CD4-positive, alpha-beta T cell treated with Interferon gamma for 1 hour (primary cell): ENCODE results near the gene RNU5B-1.

Experiments used
- DNase-seq: peaks from one replicate; pipeline ENCODE4 v3.0.0-alpha.2; 2020

RNU5B-1 gene

GRCh38 chr15:65289261-65289854 lies 15.1 kb upstream of the RNU5B-1 start:
- no peak for DNase-seq

DNA sequence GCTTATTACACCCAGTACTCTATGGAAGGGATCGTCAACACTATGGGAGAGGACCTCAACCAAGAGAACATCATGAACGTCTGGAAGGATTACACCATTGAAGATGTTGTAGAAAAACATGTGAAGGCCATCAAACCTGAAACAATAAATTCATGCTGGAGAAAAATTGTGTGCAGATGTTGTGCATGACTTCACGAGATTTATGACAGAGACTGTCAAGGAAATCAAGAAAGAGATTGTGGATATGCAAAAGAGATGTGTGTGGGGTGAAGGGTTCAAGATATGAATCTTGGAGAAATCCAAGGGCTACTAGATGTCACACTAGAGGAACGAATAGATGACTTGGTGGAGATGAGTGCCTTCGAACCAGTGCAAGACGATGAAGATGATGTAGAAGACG lies 14.2 kb upstream of the RNU5B-1 start:
- no peak for DNase-seq

DNA sequence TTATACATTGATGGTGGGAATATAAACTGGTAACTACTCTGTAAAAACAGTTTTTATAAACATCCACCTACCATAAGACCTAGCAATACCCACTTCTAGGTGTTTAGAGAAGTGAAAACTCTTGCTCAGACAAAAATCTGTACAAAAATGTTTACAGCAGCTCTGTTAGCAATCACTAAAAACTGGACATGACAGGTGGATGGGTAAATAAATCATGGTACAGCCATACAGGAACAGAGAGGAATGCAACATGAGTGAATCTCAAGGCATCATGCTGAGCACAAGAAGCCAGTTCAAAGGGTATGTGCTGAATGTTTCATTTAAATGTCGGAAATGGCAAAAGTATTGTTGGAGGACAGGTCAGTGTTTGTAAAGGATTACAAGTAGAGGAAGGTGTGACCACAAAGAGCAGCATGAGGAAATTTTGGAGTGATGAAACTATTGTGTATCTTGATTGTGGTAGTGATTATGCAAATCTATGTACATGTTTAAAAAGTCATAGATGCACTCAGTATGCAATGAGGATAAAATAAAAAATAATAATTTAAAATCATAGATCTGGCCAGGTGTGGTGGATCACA lies 11.4 kb upstream of the RNU5B-1 start:
- DNase-seq = no peak

DNA sequence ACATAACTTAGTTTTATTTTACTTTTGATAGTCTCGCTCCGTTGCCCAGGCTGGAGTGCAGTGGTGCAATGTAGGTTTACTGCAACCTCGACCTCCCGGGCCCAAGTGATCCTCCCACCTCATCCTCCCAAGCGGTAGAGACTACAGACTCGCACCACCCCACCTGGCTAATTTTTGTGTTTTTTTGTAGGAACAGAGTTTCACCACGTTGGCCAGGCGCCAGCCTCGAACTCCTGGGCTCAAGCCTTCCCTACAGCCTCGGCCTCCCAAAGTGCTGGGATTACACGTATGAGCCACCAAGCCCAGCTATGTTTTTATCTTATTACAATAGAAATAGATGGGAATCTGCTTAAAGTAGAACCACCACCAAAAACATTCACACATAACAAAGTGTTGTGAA lies 5.7 kb upstream of the RNU5B-1 start:
- no peak for DNase-seq

DNA sequence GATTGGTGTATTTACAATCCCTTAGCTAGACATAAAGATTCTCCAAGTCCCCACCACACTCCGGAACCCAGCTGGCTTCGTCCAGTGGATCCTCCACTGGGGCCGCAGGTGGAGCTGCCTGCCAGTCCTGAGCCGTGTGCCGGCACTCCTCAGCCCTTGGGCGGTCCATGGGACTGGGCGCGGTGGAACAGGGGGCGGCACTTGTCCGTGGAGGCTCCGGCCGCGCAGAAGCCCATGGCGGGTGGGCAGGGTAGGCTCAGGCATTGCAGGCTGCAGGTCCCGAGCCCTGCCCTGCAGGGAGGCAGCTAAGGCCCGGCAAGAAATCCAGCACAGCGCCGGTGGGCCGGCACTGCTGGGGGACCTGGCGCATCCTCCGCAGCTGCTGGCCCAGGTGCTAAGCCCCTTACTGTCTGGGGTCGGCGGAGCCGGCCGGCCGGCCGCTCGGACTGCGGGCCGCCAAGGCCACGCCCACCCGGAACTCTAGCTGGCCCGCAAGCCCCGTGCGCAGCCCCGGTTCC lies 3.5 kb upstream of the RNU5B-1 start:
- no peak for DNase-seq

DNA sequence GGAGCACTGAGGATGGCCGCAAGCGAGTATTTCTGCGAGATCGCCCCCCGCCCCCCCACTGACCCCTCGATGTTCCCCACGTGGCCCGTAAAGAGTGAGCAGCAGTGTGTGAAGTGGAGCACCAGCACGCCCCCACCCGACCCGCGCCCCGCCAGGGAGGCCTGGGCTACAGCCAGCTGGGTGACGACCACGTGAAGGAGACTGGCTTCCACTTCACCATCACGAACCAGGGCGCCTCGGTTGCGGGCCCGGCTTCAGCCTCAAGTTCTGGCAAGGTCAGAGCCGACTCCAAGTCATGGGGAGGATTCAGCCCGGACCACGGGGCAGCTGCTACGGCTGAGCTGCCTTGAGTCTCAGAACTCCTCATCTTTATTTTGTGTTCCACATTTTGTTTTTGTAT lies 2.4 kb upstream of the RNU5B-1 start:
- no peak for DNase-seq

- DNase-seq = no peak
These were observed 643 bp upstream of the RNU5B-1 start for GRCh38 chr15:65303687-65304380.

GRCh38 chr15:65305150-65305758 lies 777 bp downstream of the RNU5B-1 start:
- no peak for DNase-seq

- no peak for DNase-seq
These were observed 1.3 kb downstream of the RNU5B-1 start for GRCh38 chr15:65305776-65306175.

DNA sequence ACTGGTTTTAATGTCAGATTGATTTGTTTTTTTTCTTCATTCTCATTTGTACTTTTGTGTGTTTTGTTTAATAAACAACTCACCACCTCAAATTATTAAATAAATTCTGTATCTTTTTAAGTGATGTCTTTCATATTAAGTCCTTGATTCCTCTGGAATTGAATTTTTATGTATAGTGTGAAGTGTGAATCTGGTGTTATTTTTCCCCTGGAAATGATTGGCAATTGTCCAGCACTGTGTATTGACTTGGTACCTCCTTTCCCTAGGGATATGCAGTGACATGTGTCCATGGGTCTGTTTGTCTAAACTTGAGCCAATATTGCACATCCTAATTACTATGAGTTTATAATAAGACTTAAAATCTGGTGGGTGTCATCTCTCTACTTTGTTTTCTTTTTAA lies 2.1 kb downstream of the RNU5B-1 start:
- no peak for DNase-seq

- DNase-seq = no peak
These were observed 3.5 kb downstream of the RNU5B-1 start for GRCh38 chr15:65307978-65308377.

- DNase-seq = no peak
These were observed 5.5 kb downstream of the RNU5B-1 start for GRCh38 chr15:65309882-65310418.

DNA sequence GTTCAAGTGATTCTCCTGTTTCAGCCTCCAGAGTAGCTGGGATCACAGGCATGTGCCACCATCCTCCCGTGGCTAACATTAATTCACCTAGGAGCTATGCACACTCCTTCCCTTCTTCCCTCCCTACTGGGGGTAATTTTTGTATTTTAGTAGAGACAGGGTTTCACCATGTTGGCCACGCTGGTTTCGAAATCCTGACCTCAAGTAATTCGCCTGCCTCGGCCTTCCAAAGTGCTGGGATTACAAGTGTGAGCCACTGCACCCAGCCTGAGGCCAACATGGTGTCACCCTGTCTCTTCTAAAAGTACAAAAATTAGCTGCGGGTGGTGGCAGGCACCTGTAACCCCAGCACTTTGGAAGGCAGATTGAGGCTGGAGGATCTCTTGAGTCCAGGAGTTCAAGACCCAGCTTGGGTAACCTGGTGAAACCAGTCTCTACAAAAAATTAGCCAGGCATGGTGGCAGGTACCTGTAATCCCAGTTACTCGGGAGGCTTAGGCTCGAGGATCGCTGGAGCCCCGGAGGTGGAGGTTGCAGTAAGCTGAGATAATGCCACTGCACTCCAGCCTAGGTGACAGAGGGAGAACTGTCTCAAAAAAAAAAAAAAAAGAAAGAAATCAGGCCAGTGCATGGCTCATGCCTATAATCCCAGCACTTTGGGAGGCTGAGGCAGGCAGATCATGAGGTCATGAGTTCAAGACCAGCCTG lies 6.1 kb downstream of the RNU5B-1 start:
- DNase-seq = no peak

DNA sequence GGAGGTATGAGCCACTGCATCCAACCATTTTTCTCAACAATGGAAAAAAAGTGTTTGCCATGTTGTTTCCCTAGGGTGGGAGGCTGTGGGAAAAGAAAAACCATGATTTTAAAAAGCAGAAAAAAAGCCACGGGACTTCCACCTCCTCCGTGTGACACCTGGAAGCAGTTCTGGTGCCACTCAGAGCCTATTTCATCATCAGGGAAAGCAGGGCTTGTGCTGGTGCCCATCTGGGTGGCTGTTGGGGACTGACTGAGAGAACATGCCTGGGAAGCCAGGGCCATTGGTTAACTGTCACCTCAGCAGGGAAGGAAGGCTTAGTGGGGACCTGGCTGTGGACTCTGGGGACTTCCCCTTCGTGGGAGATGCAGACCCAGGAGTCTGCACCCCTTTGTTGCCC lies 7.3 kb downstream of the RNU5B-1 start:
- DNase-seq = no peak

DNA sequence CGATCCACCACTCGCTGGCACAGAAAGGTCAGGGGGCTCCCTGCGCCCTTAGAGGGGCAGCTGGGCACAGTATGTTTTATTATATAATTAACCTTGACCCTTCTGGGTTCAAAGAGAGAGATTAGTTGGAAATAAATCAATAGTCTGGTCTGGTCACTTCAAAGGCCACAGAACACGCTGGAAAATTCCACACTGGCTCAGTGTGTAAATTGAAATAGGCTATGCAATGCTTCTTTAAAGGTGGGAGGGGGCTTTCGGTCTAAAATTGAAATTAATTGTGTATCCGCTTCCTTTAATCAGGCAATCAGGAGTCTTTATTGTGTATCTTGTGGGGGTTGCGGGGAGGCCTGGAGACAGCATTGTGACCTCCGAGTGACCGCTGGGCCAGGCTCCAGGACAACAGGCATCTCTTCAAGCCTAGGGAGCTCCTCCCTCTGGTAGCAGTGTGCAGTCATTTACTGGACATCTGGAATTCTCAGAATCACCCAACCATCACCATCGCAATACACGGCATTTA lies 8.0 kb downstream of the RNU5B-1 start:
- no peak for DNase-seq

- DNase-seq = peak; percentile 74
These were observed 14.4 kb downstream of the RNU5B-1 start for GRCh38 chr15:65318870-65319356.

- no peak for DNase-seq
These were observed 18.6 kb downstream of the RNU5B-1 start for GRCh38 chr15:65323071-65323511.

DNA sequence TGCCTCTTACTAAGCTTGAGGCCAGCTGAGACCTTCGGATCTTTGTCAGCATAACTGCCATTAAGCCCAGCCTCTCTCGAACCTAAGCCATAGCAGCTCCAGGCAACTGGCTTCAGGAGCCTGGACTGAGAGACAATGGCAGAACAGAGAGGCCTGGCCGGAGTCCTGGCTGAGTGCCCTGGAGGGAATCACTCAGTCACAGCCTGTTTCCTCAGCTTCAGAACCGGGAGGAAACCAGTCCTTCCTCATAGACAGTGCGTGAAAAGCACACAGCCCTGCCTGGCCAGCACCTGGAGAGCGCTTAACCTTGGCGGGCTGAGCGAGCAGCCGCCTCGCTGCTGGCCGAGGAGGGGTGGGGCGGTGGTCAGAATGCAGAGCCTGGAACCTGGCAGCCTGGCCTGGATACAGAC lies 21.6 kb downstream of the RNU5B-1 start:
- no peak for DNase-seq

DNA sequence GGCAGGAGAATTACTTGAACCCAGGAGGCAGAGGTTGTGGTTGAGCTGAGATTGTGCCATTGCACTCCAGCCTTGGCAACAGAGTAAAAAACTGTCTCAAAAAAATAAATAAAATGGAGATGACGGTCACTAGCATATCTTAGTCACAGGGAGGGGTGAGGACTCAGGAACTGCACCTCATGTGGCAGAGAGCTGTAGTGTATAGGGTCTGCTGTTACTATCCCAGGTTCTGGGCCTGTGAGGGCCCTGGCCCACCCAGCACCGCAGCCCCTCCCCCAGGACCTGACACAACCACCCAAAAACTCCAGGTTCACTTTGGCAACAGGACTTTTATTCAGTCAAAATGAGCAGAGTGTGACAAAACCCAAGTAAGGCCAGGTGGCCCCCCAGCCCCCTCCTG lies 22.3 kb downstream of the RNU5B-1 start:
- DNase-seq = no peak

GRCh38 chr15:65327651-65328393 lies 23.3 kb downstream of the RNU5B-1 start:
- no peak for DNase-seq

DNA sequence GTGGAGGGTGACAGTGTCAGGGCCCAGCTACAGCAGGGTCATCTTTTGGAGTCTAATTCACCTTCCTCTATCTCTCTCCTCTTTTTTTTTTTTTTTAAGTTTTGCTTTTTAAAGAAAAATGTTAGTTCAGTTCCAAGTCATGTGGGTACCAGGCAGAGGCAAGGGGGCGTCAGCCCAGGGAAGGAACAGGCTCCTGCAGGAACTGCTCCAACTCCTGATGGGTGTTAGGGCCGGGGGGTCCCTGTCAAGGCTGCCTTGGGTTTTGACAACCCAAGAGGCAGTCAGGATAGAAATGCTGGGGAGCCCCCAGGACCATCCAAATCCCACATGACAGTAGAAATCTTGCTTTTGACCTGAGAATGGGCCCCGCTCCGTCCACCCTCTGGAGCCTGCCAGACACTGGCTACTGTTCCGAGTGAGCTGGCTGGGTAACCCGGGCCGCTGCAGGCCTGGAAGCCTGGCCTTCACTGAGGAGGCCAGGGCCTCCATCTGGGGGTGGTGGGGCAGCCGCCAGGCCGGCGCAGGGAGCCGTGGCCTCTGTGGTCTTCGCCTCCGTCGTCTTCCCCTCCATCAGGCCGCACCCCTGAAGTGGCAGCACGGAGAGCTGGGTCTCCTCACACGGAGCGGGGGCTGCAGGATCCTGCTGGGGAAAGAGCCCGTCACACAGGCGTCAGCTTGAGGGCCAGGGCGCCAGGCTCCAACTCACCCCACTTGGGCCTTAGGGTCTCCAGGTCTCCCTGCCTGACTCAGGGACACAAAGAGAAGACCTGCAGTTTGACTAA lies 24.2 kb downstream of the RNU5B-1 start:
- no peak for DNase-seq
